ENCODE data around the gene BUD31. TPM values are rescaled to one million over a fixed set of nuclear protein-coding genes. Genes with fewer than 3 reads are reported as not detected.
A peak's percentile ranks its signal among the peaks of the same experiment; 100 is the strongest.

Gene BUD31
- total and polyA plus RNA-seq, 4 donors, result 88.5 to 185 (median 115) TPM

GRCh38 chr7:99396418-99397296, 12.1 kb upstream of the BUD31 start:
- H3K27me3 ChIP-seq (ENCODE audit: control insufficient read depth in 3 of 3, insufficient read depth in 3 of 3, low read length in 2 of 3), result no peaks in the 10 kb centered on the region
- 84 to 85% methylated on average over 21 of the region's 21 CpGs for WGBS, 2 donors
- H3K9me3 ChIP-seq (ENCODE audit: control insufficient read depth in 4 of 4, insufficient read depth in 3 of 4, low read length in 3 of 4), result no peaks in the 10 kb centered on the region
- no peak overlapping the region for H3K27ac ChIP-seq (ENCODE audit: low read depth in 1 of 2, low read length in 1 of 2)
- no peak for ATAC-seq (ENCODE audit: insufficient read depth, low FRiP score)
- H3K4me1 ChIP-seq (ENCODE audit: control insufficient read depth in 5 of 5, insufficient read depth in 5 of 5, low read length in 5 of 5), result peaks cover 2 to 15% (median 10%) of the 10 kb centered on the region in 5 donors
- H3K4me3 ChIP-seq, result no peak overlapping the region
- DNase-seq, result no peak
- peaks cover 21 to 64% (median 29%) of the 10 kb centered on the region in 4 donors for H3K36me3 ChIP-seq (ENCODE audit: control insufficient read depth in 4 of 4, insufficient read depth in 4 of 4, low read length in 4 of 4)
- TF ChIP-seq CTCF (IDR thresholded peaks at IDR 0.05; ENCODE audit: control extremely low read depth, extremely low read depth), result no peak
- no peak overlapping the region for H3K9ac ChIP-seq (ENCODE audit: insufficient read depth in 1 of 2, low read length in 2 of 2)

- Histone ChIP-seq H3K27ac (ENCODE audit: low read depth in 1 of 2, low read length in 1 of 2) (no peak overlapping the region), H3K9me3 (ENCODE audit: control insufficient read depth in 4 of 4, insufficient read depth in 3 of 4, low read length in 3 of 4) (no peaks in the 10 kb centered on the region), H3K4me1 (ENCODE audit: control insufficient read depth in 5 of 5, insufficient read depth in 5 of 5, low read length in 5 of 5) (peaks cover under 1 to 13% (median 10%) of the 10 kb centered on the region in 5 donors), H3K27me3 (ENCODE audit: control insufficient read depth in 3 of 3, insufficient read depth in 3 of 3, low read length in 2 of 3) (no peaks in the 10 kb centered on the region), H3K36me3 (ENCODE audit: control insufficient read depth in 4 of 4, insufficient read depth in 4 of 4, low read length in 4 of 4) (peaks cover 23 to 65% (median 30%) of the 10 kb centered on the region in 4 donors), H3K4me3 (no peak overlapping the region), H3K9ac (ENCODE audit: insufficient read depth in 1 of 2, low read length in 2 of 2) (no peak overlapping the region)
- WGBS, 2 donors, result 88% methylated on average over 18 of the region's 18 CpGs
- DNase-seq (no peak), ATAC-seq (ENCODE audit: insufficient read depth, low FRiP score) (no peak)
- TF ChIP-seq CTCF (IDR thresholded peaks at IDR 0.05; ENCODE audit: control extremely low read depth, extremely low read depth), result no peak
Observed at GRCh38 chr7:99397297-99397983, 11.3 kb upstream of the BUD31 start.

- DNase-seq (no peak), ATAC-seq (ENCODE audit: insufficient read depth, low FRiP score) (no peak)
- Histone ChIP-seq H3K9me3 (ENCODE audit: control insufficient read depth in 4 of 4, insufficient read depth in 3 of 4, low read length in 3 of 4) (no peaks in the 10 kb centered on the region), H3K27ac (ENCODE audit: low read depth in 1 of 2, low read length in 1 of 2) (peak overlapping the region in 1 of 2 donors; percentile 44), H3K9ac (ENCODE audit: insufficient read depth in 1 of 2, low read length in 2 of 2) (no peak overlapping the region), H3K4me3 (no peak overlapping the region), H3K4me1 (ENCODE audit: control insufficient read depth in 5 of 5, insufficient read depth in 5 of 5, low read length in 5 of 5) (peaks cover 0 to under 1% (median 0%) of the 10 kb centered on the region in 5 donors), H3K27me3 (ENCODE audit: control insufficient read depth in 3 of 3, insufficient read depth in 3 of 3, low read length in 2 of 3) (no peaks in the 10 kb centered on the region), H3K36me3 (ENCODE audit: control insufficient read depth in 4 of 4, insufficient read depth in 4 of 4, low read length in 4 of 4) (peaks cover 30 to 68% (median 40%) of the 10 kb centered on the region in 4 donors)
- 78 to 88% methylated on average over 5 of the region's 5 CpGs for WGBS, 2 donors
- TF ChIP-seq CTCF (IDR thresholded peaks at IDR 0.05; ENCODE audit: control extremely low read depth, extremely low read depth), result no peak
Observed at GRCh38 chr7:99398891-99399445, 9.8 kb upstream of the BUD31 start.
